SJCRH30 (cell line): ENCODE data around the gene TBC1D22B. TPM values are rescaled to one million over a fixed set of nuclear protein-coding genes. Genes with fewer than 3 reads are reported as not detected.

Experiments used
- DNase-seq, 2 experiments: peaks; one replicate each; pipeline ENCODE4 v3.0.0-alpha.2; 2015 to 2020
- H3K27ac ChIP-seq: fragments of 250-450 bp; sonication (Bioruptor Pico); 2 replicates; pipeline ENCODE4 v1.5.1; 2020; ENCODE audit warnings: mild to moderate bottlenecking, moderate library complexity
- H3K27me3 ChIP-seq: fragments of 250-450 bp; sonication (Bioruptor Pico); 2 replicates; pipeline ENCODE4 v1.5.1; 2020; ENCODE audit warnings: mild to moderate bottlenecking, moderate library complexity
- H3K36me3 ChIP-seq: fragments of 250-450 bp; sonication (Bioruptor Pico); 2 replicates; pipeline ENCODE4 v1.5.1; 2020; ENCODE audit warnings: mild to moderate bottlenecking, moderate library complexity
- H3K4me1 ChIP-seq: fragments of 250-450 bp; sonication (Bioruptor Pico); 2 replicates; pipeline ENCODE4 v1.5.1; 2020; ENCODE audit warnings: mild to moderate bottlenecking, moderate library complexity
- H3K4me3 ChIP-seq: fragments of 250-450 bp; sonication (Bioruptor Pico); 2 replicates; pipeline ENCODE4 v1.5.1; 2020; ENCODE audit warnings: mild to moderate bottlenecking, moderate library complexity
- H3K9me3 ChIP-seq: fragments of 250-450 bp; sonication (Bioruptor Pico); replicated peaks from 2 replicates; pipeline ENCODE4 v1.5.1; 2020; ENCODE audit warnings: mild to moderate bottlenecking, moderate library complexity
- total RNA-seq: library from RNA; depleted of rRNA; stranded (reverse); fragments of >200 nt; shearing (Covaris generic); gene quantifications from 2 replicates; pipeline ENCODE4 v1.2.3, GENCODE V29; 2014

The TBC1D22B gene
- total RNA-seq, 1 experiment from 2014 or later = 11.2 TPM

GRCh38 chr6:37230104-37230503 is 27.5 kb upstream of the TBC1D22B start:
- Histone ChIP-seq H3K9me3 (no peaks in the 10 kb centered on the region), H3K27ac (no peak overlapping the region), H3K36me3 (no peaks in the 10 kb centered on the region), H3K27me3 (no peaks in the 10 kb centered on the region), H3K4me3 (no peak overlapping the region), H3K4me1 (no peaks in the 10 kb centered on the region)
- no peak for DNase-seq

GRCh38 chr6:37232430-37233017 is 25.0 kb upstream of the TBC1D22B start:
- Histone ChIP-seq H3K9me3 (no peaks in the 10 kb centered on the region), H3K4me3 (no peak overlapping the region), H3K4me1 (no peaks in the 10 kb centered on the region), H3K27ac (no peak overlapping the region), H3K36me3 (no peaks in the 10 kb centered on the region), H3K27me3 (no peaks in the 10 kb centered on the region)
- no peak for DNase-seq

- Histone ChIP-seq H3K27ac (no peak overlapping the region), H3K4me3 (no peak overlapping the region), H3K4me1 (no peaks in the 10 kb centered on the region), H3K27me3 (no peaks in the 10 kb centered on the region), H3K36me3 (no peaks in the 10 kb centered on the region), H3K9me3 (no peaks in the 10 kb centered on the region)
- no peak for DNase-seq
Observed at GRCh38 chr6:37233541-37233940, 24.0 kb upstream of the TBC1D22B start.

GRCh38 chr6:37236921-37237320 is 20.7 kb upstream of the TBC1D22B start:
- DNase-seq = no peak
- Histone ChIP-seq H3K4me3 (no peak overlapping the region), H3K9me3 (no peaks in the 10 kb centered on the region), H3K4me1 (peaks cover 14% of the 10 kb centered on the region), H3K27me3 (no peaks in the 10 kb centered on the region), H3K36me3 (no peaks in the 10 kb centered on the region), H3K27ac (no peak overlapping the region)

- Histone ChIP-seq H3K4me1 (peaks cover 22% of the 10 kb centered on the region), H3K36me3 (no peaks in the 10 kb centered on the region), H3K9me3 (no peaks in the 10 kb centered on the region), H3K27me3 (no peaks in the 10 kb centered on the region), H3K4me3 (no peak overlapping the region), H3K27ac (no peak overlapping the region)
- no peak for DNase-seq
Observed at GRCh38 chr6:37237789-37238188, 19.8 kb upstream of the TBC1D22B start.

- Histone ChIP-seq H3K27me3 (no peaks in the 10 kb centered on the region), H3K36me3 (no peaks in the 10 kb centered on the region), H3K27ac (no peak overlapping the region)
Observed at GRCh38 chr6:37238381-37238780, 19.2 kb upstream of the TBC1D22B start.

GRCh38 chr6:37239526-37239925 is 18.0 kb upstream of the TBC1D22B start:
- H3K4me1 ChIP-seq = peaks cover 40% of the 10 kb centered on the region
- no peaks in the 10 kb centered on the region for H3K36me3 ChIP-seq
- peak overlapping the region; percentile 62 for H3K27ac ChIP-seq
- no peaks in the 10 kb centered on the region for H3K27me3 ChIP-seq
- no peaks in the 10 kb centered on the region for H3K9me3 ChIP-seq
- H3K4me3 ChIP-seq = no peak overlapping the region
- DNase-seq = no peak

More at GRCh38 chr6:37238381-37238780, 19.2 kb upstream of the TBC1D22B start:
- no peaks in the 10 kb centered on the region for H3K9me3 ChIP-seq
- H3K4me3 ChIP-seq = no peak overlapping the region
- no peak for DNase-seq
- H3K4me1 ChIP-seq = peaks cover 28% of the 10 kb centered on the region

GRCh38 chr6:37239950-37240713 is 17.4 kb upstream of the TBC1D22B start:
- Histone ChIP-seq H3K27me3 (no peaks in the 10 kb centered on the region), H3K36me3 (no peaks in the 10 kb centered on the region), H3K27ac (peak overlapping the region; percentile 62), H3K9me3 (no peaks in the 10 kb centered on the region), H3K4me3 (no peak overlapping the region), H3K4me1 (peaks cover 44% of the 10 kb centered on the region)
- DNase-seq = peak; percentile 87 to 97

- no peaks in the 10 kb centered on the region for H3K9me3 ChIP-seq
- H3K36me3 ChIP-seq = no peaks in the 10 kb centered on the region
- H3K27ac ChIP-seq = no peak overlapping the region
- peaks cover 47% of the 10 kb centered on the region for H3K4me1 ChIP-seq
- H3K27me3 ChIP-seq = no peaks in the 10 kb centered on the region
- no peak for DNase-seq
- no peak overlapping the region for H3K4me3 ChIP-seq
Observed at GRCh38 chr6:37241131-37241530, 16.4 kb upstream of the TBC1D22B start.

- Histone ChIP-seq H3K27me3 (no peaks in the 10 kb centered on the region), H3K4me3 (no peak overlapping the region), H3K9me3 (no peaks in the 10 kb centered on the region), H3K36me3 (no peaks in the 10 kb centered on the region), H3K4me1 (peaks cover 47% of the 10 kb centered on the region), H3K27ac (peak overlapping the region; percentile 74)
- no peak for DNase-seq
Observed at GRCh38 chr6:37241775-37242428, 15.7 kb upstream of the TBC1D22B start.

GRCh38 chr6:37242429-37243052 is 15.0 kb upstream of the TBC1D22B start:
- peak overlapping the region; percentile 74 for H3K27ac ChIP-seq
- H3K27me3 ChIP-seq = no peaks in the 10 kb centered on the region
- H3K4me3 ChIP-seq = no peak overlapping the region
- H3K36me3 ChIP-seq = no peaks in the 10 kb centered on the region
- peaks cover 47% of the 10 kb centered on the region for H3K4me1 ChIP-seq
- DNase-seq = peak; percentile 55
- no peaks in the 10 kb centered on the region for H3K9me3 ChIP-seq

GRCh38 chr6:37243131-37243815 is 14.3 kb upstream of the TBC1D22B start:
- Histone ChIP-seq H3K4me3 (no peak overlapping the region), H3K4me1 (peaks cover 47% of the 10 kb centered on the region), H3K27me3 (no peaks in the 10 kb centered on the region), H3K9me3 (no peaks in the 10 kb centered on the region), H3K36me3 (no peaks in the 10 kb centered on the region), H3K27ac (peak overlapping the region; percentile 74)
- no peak for DNase-seq

GRCh38 chr6:37243816-37244370 is 13.7 kb upstream of the TBC1D22B start:
- H3K36me3 ChIP-seq = no peaks in the 10 kb centered on the region
- DNase-seq = no peak
- no peaks in the 10 kb centered on the region for H3K27me3 ChIP-seq
- H3K4me3 ChIP-seq = no peak overlapping the region
- H3K4me1 ChIP-seq = peaks cover 47% of the 10 kb centered on the region
- H3K27ac ChIP-seq = peak overlapping the region; percentile 51
- no peaks in the 10 kb centered on the region for H3K9me3 ChIP-seq
